SJSA1 (cell line): ENCODE results near the gene PVALEF. TPM values are rescaled to one million over a fixed set of nuclear protein-coding genes. Genes with fewer than 3 reads are reported as not detected.

ENCODE experiments used
- DNase-seq, 2 experiments: peaks; one replicate each; pipeline ENCODE4 v3.0.0-alpha.2; 2015 to 2020; ENCODE audit warnings: low spot score in 2 of 2, low read depth in 1 of 2
- H3K27ac ChIP-seq: fragments of 250-450 bp; sonication (Bioruptor Pico); 2 replicates; pipeline ENCODE4 v1.5.1; 2020; ENCODE audit warnings: mild to moderate bottlenecking, moderate library complexity
- H3K27me3 ChIP-seq: fragments of 250-450 bp; sonication (Bioruptor Pico); replicated peaks from 2 replicates; pipeline ENCODE4 v1.5.1; 2020; ENCODE audit warnings: mild to moderate bottlenecking, moderate library complexity
- H3K36me3 ChIP-seq: fragments of 250-450 bp; sonication (Bioruptor Pico); 2 replicates; pipeline ENCODE4 v1.5.1; 2020; ENCODE audit warnings: mild to moderate bottlenecking
- H3K4me1 ChIP-seq: fragments of 250-450 bp; sonication (Bioruptor Pico); replicated peaks from 2 replicates; pipeline ENCODE4 v1.6.1; 2021; ENCODE audit warnings: mild to moderate bottlenecking
- H3K4me3 ChIP-seq: fragments of 250-450 bp; sonication (Bioruptor Pico); 2 replicates; pipeline ENCODE4 v1.5.1; 2020; ENCODE audit warnings: mild to moderate bottlenecking
- H3K9me3 ChIP-seq: fragments of 250-450 bp; sonication (Bioruptor Pico); replicated peaks from 2 replicates; pipeline ENCODE4 v1.5.1; 2020; ENCODE audit warnings: mild to moderate bottlenecking
- total RNA-seq: library from RNA; depleted of rRNA; stranded (reverse); fragments of >200 nt; shearing (Covaris generic); gene quantifications from 2 replicates; pipeline ENCODE4 v1.2.3, GENCODE V29; 2014

Gene PVALEF
- total RNA-seq, 1 experiment from 2014 or later, result not detected

DNA sequence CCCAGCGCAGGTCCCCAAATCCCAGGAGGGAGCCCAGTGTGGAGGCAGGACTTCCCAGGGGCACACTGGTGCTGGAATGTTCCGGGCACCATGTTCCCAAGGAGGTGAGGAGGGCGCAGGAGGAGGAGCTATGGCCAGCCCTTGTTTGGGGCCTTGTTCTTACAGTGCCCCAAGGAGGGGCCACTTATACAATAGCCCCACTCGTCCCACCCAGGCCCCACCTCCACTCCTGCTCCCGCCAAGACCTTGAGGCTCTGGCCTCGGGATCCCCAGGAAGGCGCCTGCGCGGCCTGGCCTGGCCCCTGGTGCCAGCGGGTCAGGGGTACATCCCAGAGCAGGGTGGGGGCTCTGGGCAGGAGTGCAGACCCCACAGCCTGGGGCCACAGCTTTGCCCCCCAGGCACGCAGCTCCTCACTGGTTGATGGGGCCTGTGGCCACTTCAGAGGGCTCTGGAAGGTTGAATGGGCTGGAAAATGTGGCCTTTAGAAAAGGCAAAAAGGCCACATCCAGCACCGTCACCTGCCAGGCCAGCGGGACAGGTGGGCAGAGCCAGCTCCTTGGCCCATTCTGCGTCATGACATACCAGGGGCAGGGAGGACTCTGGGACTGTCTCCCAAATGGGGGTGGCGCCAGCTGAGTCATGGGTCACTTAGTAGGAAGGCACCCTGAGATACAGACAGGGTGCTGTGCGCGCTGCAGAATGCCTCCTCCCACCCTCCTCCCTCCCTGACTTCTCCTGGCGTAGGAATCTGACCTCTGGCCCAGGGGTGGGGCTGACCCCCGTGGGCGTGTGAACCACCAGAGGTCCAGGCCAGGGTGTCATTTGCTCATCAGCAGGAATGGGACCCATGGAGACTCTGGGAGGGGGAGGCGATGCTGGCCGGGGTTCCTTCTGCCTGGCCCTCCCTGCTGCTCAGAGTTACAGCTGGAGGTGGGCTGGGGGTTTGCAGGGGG lies 32.3 kb upstream of the PVALEF start:
- no peak overlapping the region for H3K4me3 ChIP-seq
- H3K27ac ChIP-seq, result no peak overlapping the region
- H3K4me1 ChIP-seq, result no peaks in the 10 kb centered on the region
- H3K9me3 ChIP-seq, result peaks cover 7% of the 10 kb centered on the region
- peaks cover 23% of the 10 kb centered on the region for H3K27me3 ChIP-seq
- no peaks in the 10 kb centered on the region for H3K36me3 ChIP-seq
- DNase-seq, result no peak

DNA sequence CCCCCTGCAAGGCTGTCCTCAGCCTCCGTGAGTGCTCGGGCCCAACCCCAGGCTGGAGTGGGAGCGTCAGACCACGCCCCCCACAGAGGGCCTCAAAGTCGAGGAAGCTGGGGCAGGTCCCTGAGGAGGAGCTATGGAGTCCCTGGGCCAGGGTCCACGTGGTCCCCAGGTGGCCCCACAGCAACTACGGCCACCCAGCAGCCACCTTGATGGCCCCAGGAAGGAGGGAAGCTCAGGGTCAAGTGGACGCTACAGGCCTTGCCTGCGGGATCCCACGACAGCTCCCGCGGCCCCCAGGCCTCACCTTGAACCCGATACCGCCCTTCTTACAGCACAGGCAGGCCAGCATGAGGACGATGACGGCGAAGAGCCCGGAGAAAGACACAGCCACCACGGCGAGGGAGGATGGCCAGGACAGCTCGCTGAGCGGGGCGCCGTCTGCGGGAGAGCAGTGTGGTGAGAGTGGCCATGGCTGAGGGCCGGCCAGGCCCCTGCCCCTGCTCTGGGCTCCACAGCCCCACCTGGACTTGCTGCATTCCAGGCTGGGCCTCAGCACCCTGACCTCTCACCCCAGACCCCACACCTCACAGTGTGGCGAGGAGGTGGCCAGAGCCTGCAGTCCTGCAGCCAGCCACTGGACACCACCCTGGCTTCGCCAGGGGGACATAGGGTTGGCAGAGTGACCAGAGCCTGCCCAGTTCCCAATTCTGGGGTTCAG lies 31.1 kb upstream of the PVALEF start:
- no peaks in the 10 kb centered on the region for H3K36me3 ChIP-seq
- no peak overlapping the region for H3K27ac ChIP-seq
- H3K4me3 ChIP-seq, result no peak overlapping the region
- H3K9me3 ChIP-seq, result peaks cover 15% of the 10 kb centered on the region
- no peaks in the 10 kb centered on the region for H3K4me1 ChIP-seq
- no peak for DNase-seq
- peaks cover 15% of the 10 kb centered on the region for H3K27me3 ChIP-seq

DNA sequence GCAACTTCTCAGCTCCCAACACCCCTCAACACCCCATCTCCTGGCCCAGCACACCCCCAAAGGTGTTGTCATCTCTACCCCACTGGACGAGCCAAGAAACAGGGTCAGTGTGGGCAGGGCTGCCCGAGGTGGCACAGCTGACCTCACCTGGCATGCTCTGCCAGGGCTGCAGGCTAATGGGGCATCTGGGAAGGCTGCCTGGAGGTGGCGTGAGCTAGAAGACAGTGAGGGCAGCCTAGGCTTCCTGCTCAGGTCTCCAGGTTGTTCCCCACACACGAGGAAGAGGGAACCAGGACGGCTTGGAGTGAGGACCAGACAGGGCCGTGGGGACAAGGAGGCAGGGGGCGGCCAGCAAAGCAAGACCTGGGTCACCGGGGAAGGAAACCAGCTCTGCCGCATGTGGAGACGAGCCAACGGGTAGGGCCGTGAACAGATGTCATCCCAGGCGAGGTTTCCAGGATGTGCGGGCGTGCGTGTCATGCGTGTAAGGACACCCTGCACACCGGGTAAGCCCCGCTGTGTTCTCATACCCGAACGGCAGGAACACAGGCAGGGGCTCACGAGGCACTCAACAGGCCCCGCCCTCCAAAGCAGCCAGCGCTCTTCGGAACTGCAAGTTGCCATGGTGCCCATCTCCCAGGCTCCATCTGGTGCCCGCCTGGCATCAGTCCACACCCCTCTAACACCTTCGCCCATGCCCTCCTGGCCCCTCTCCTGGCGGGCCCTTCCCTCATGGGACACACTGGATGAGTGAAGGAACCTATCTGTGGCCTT lies 29.6 kb upstream of the PVALEF start:
- no peak overlapping the region for H3K27ac ChIP-seq
- DNase-seq, result no peak
- peaks cover 15% of the 10 kb centered on the region for H3K9me3 ChIP-seq
- H3K36me3 ChIP-seq, result no peaks in the 10 kb centered on the region
- H3K27me3 ChIP-seq, result peaks cover 8% of the 10 kb centered on the region
- H3K4me3 ChIP-seq, result no peak overlapping the region
- no peaks in the 10 kb centered on the region for H3K4me1 ChIP-seq

DNA sequence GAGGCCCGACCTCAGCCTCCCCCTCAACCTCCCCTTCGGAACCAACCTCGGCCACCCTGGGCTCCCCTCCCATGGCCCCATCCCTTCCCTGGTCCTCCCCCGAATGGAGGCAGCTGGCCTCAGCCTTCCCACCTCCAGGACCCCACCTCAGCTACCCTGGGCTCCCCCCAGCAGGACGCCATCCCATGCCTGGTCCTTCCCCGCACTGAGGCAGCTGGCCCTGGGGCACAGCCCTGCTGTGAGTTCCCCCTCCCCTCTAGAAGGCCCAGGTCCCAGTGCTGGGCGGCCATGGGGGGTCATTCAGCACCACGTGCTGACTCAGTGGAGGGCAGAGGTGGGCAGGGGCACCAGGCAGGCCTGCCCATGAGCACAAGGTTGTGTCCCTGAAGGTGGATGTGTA lies 28.9 kb upstream of the PVALEF start:
- Histone ChIP-seq H3K4me3 (no peak overlapping the region), H3K4me1 (no peaks in the 10 kb centered on the region), H3K27ac (no peak overlapping the region), H3K9me3 (peaks cover 15% of the 10 kb centered on the region), H3K27me3 (peaks cover 3% of the 10 kb centered on the region), H3K36me3 (no peaks in the 10 kb centered on the region)
- DNase-seq, result no peak

DNA sequence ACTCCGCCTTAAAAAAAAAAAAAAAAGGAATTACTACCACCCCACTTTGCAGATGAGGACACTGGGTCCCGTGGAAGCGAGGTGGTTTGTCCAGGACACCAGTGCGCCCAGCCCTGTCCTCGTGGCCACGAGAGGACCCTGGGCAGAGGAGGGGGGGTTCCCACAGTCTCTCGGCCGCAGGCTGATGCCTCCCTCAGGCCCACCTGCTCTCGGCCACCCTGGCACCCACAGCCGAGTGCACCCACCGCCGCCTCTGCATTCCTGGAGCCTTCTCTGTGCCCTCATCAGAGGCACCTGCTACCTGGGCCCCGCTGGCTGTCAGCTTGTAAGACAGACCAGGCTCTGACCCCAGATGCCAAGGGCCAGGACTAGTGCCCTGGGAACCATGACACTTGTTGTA lies 28.1 kb upstream of the PVALEF start:
- no peaks in the 10 kb centered on the region for H3K36me3 ChIP-seq
- H3K4me1 ChIP-seq, result peaks cover under 1% of the 10 kb centered on the region
- no peak overlapping the region for H3K4me3 ChIP-seq
- H3K27ac ChIP-seq, result no peak overlapping the region
- no peak for DNase-seq
- H3K9me3 ChIP-seq, result peaks cover 15% of the 10 kb centered on the region
- peaks cover 3% of the 10 kb centered on the region for H3K27me3 ChIP-seq

DNA sequence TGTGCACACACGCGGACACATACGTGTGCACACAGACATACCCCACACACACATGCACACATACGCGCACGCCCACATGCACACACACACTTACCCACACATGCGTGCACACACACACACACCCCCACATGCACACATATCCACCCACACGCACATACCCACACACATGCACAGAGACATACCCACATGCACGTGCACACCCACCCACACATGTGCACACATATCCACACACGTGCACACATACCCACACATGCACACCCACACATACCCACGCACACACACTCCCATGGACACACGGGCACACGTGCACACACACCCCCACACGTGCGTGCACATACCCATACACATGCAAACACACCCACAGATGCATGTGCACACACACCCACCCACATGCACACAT lies 27.2 kb upstream of the PVALEF start:
- Histone ChIP-seq H3K36me3 (no peaks in the 10 kb centered on the region), H3K27ac (no peak overlapping the region), H3K27me3 (peaks cover 3% of the 10 kb centered on the region; the same call in 1 of the 2 replicates), H3K9me3 (peaks cover 15% of the 10 kb centered on the region), H3K4me1 (peaks cover 9% of the 10 kb centered on the region), H3K4me3 (no peak overlapping the region)
- no peak for DNase-seq

DNA sequence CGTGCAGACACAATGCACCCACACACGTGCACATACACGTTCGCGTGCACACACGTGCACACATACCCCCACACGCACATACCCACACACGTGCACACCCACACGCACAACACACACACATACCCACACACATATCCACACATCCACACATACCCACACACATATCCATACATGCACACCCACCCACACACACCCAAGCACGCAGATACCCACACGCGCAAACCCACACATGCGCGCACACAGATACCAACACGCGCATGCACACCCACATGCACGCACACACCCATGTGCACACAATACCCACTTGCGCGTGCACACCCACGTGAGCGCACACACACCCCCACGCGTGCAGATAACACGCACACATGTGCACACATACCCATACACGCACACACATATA lies 26.8 kb upstream of the PVALEF start:
- Histone ChIP-seq H3K27ac (no peak overlapping the region), H3K9me3 (peaks cover 15% of the 10 kb centered on the region), H3K4me1 (peaks cover 10% of the 10 kb centered on the region), H3K36me3 (no peaks in the 10 kb centered on the region), H3K4me3 (no peak overlapping the region), H3K27me3 (peaks cover 3% of the 10 kb centered on the region; the same call in 1 of the 2 replicates)
- no peak for DNase-seq

DNA sequence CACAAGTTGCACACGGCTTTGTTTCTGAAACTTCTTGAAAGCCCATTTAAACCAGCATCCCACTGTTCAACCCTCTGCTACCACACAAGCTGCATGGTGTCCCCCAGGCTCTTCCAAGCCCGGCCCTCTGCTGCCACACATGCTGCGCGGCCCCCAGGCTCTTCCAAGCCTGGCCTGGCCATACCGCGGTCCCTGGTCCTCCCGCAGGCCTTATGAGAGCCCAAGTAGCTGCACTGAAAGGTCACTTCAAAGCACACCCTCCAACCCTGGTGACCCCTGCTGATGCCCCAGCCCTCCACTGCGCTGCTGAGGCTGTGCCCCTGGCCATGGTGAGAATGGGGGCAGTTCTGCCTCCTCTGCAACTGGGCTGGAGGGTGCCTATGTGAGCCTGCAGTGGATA lies 25.9 kb upstream of the PVALEF start:
- Histone ChIP-seq H3K27me3 (peaks cover 3% of the 10 kb centered on the region; the same call in 1 of the 2 replicates), H3K4me1 (peaks cover 10% of the 10 kb centered on the region), H3K9me3 (peaks cover 15% of the 10 kb centered on the region), H3K27ac (no peak overlapping the region), H3K4me3 (no peak overlapping the region), H3K36me3 (no peaks in the 10 kb centered on the region)
- DNase-seq, result no peak

DNA sequence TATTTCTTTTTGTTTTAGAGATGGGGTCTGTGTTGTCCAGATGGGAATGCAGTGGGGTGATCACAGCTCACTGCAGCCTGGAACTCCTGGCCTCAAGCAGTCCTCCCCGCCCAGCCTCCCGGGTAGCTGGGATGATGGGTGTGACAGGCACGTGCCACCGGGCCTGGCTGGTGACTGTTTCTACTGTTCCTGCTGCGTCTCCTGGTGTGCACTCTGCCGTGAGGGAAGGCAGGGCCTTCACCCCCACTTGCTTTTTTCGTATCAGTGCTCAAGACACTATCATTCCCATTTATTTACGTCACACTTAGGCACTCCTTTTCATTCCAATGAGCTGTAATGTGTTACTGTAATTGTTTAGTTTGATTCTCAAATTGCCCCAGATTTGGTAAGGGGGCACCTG lies 25.3 kb upstream of the PVALEF start:
- Histone ChIP-seq H3K27ac (no peak overlapping the region), H3K4me1 (peaks cover 10% of the 10 kb centered on the region)

DNA sequence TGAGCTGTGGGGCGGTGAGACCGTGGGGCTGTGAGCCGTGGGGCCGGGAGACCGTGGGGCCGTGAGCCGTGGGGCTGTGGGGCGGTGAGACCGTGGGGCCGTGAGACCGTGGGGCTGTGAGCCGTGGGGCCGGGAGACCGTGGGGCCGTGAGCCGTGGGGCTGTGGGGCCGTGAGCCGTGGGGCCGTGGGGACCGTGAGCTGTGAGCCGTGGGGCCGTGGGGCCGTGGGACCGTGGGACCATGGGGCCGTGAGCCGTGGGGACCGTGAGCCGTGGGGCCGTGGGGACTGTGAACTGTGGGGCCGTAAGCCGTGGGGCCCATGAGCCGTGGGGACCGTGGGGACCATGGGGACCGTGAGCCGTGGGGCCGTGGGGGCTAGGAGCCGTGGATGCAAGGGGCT lies 24.6 kb upstream of the PVALEF start:
- H3K4me3 ChIP-seq, result no peak overlapping the region
- H3K27ac ChIP-seq, result no peak overlapping the region
- peaks cover 15% of the 10 kb centered on the region for H3K9me3 ChIP-seq
- peaks cover 10% of the 10 kb centered on the region for H3K4me1 ChIP-seq
- H3K27me3 ChIP-seq, result no peaks in the 10 kb centered on the region; the same call in 1 of the 2 replicates
- H3K36me3 ChIP-seq, result no peaks in the 10 kb centered on the region
- DNase-seq, result no peak

More for the DNA sequence above, 25.3 kb upstream of the PVALEF start:
- no peak overlapping the region for H3K4me3 ChIP-seq
- peaks cover 15% of the 10 kb centered on the region for H3K9me3 ChIP-seq
- peaks cover 3% of the 10 kb centered on the region; the same call in 1 of the 2 replicates for H3K27me3 ChIP-seq
- no peaks in the 10 kb centered on the region for H3K36me3 ChIP-seq
- DNase-seq, result no peak

DNA sequence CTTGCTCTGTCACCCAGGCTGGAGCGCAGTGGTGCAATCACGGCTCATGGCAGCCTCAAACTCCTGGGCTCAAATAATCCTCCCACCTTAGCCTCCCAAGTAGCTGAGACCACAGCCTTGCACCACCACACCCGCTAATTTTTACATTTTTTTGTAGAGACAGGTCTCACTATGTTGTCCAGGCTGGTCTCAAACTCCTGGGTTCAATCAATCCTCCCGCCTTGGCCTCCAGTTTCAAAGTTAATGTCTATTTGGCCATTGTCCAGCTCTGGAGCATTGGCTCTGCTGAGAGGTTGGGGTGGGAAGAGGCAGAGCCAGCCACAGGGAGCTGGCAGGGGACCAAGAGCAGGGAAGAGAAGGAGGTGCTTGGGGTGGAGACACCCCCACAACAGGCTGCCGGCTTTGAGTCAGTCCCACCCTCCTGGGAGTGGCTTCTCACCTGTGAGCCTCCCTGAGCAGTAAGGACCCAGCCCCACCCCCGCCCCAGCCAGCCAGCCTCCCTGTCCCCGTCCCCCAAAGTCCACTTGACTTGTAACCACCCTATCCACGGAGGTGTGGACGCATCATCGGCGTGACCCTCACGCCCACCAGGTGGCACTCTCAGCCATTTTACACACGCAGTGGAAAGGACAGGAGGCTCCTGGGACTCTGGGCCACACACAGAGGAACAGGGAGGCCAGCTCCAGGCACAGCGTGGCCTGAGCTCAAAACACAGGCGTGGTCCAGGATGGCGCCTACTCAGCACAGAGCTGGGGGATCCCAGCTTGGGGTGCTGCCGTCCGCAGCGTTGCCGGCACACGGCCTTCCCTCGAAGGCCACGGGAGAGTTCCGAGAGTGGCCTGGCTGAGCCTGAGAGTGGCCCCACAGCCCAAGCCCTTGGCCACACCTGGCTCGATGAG lies 22.8 kb upstream of the PVALEF start:
- Histone ChIP-seq H3K4me1 (peaks cover 10% of the 10 kb centered on the region), H3K4me3 (no peak overlapping the region)

DNA sequence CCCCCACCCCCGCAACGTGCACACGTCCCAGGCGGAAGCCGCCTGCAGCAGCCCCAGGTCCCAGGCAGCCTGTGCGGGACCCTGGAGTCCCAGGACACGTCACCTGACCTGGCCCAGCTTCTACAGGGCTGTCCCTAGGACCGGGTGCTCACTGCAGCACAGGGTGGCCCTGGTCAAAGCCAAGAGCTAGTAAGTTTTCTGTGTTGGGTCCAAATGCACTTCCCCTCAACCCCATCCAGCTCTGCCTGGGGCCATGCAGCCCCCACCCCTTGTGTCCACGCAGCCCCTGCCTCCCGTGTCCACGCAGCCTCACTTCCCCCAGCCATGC lies 22.1 kb upstream of the PVALEF start:
- H3K27ac ChIP-seq, result no peak overlapping the region
- H3K4me3 ChIP-seq, result no peak overlapping the region
- H3K9me3 ChIP-seq, result peaks cover 6% of the 10 kb centered on the region
- no peaks in the 10 kb centered on the region for H3K36me3 ChIP-seq
- peaks cover 3% of the 10 kb centered on the region; the same call in 1 of the 2 replicates for H3K27me3 ChIP-seq
- no peak for DNase-seq
- H3K4me1 ChIP-seq, result peaks cover 10% of the 10 kb centered on the region

More for the DNA sequence above, 22.8 kb upstream of the PVALEF start:
- peak; percentile 75 to 91 for DNase-seq
- Histone ChIP-seq H3K9me3 (peaks cover 12% of the 10 kb centered on the region), H3K27ac (no peak overlapping the region), H3K27me3 (peaks cover 2% of the 10 kb centered on the region; the same call in 1 of the 2 replicates), H3K36me3 (no peaks in the 10 kb centered on the region)
